Measurements from ENCODE around the gene ETV5. TPM values are rescaled to one million over a fixed set of nuclear protein-coding genes. Genes with fewer than 3 reads are reported as not detected.

ETV5 gene
- total RNA-seq, 3 donors from 2014 or later (not counting 1 experiment from before 2014, with no cell fraction given) = 3.0 to 5.3 (median 4.6) TPM

DNA sequence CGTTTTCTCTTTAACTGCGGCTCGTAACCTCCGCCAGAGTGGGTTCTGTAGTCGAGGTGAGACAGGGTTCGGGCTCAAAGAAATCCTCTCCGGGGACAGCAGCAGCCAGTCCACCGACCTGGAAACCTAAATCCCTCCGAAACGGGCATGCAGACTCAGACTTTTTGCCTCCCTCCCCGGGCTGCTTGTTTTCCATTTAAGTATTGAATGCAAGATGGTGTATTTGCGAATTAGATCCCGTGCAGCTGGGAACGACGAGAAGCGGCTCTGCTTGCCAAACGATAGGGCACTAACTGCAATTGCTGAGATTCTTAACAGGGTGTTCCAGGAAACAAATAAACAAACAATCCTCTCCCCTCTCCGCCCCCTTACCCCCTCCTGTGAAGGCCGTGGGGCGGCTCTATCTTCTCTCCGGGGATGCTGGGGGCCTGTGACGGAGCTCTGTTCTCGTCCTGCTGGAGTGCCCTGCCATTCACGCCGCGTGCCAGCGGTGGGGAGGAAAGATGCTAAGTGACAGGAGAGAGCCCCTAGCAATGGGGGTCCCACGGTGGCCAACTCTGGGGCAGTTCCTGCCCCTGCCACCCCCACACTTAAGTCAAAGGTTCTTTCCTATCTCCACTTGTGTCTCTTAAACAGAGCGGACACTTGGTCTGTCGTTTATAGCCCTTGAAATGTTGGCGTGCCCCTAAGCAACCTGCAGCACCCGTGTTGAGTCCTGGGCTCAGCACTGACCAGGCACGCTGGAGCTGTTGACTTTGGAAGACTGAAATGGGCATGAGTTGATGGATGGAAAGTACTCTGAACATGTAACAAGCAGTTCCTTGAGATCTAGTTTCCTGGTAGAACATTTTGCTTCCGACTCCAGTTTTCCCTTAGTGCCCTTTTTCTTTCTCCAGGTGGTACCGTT is 1.3 kb upstream of the ETV5 start:
- Mint-ChIP-seq H3K27me3 (ENCODE audit: low read depth in 2 of 2) (peaks cover 60 to 65% of the 10 kb centered on the region in 2 donors), H3K27ac (peak overlapping the region; percentile 88 to 92), H3K4me1 (peaks cover 39 to 41% of the 10 kb centered on the region in 2 donors), H3K36me3 (no peaks in the 10 kb centered on the region), H3K4me3 (peak overlapping the region; percentile 96), H3K9me3 (no peaks in the 10 kb centered on the region)
- Histone ChIP-seq H3K9me3 (ENCODE audit: control insufficient read depth, insufficient read depth, low read length) (no peaks in the 10 kb centered on the region), H3K36me3 (ENCODE audit: control insufficient read depth, insufficient read depth, low read length) (no peaks in the 10 kb centered on the region), H3K4me3 (ENCODE audit: low read length) (peak overlapping the region; percentile 52), H3K4me1 (ENCODE audit: control insufficient read depth, insufficient read depth, low read length) (peaks cover 32% of the 10 kb centered on the region), H3K27me3 (ENCODE audit: control insufficient read depth, insufficient read depth, low read length) (peaks cover 55% of the 10 kb centered on the region), H3K27ac (ENCODE audit: low read length) (no peak overlapping the region)
- DNase-seq (peak; percentile 22 to 33), ATAC-seq (no peak)
- TF ChIP-seq, protein P1, sequence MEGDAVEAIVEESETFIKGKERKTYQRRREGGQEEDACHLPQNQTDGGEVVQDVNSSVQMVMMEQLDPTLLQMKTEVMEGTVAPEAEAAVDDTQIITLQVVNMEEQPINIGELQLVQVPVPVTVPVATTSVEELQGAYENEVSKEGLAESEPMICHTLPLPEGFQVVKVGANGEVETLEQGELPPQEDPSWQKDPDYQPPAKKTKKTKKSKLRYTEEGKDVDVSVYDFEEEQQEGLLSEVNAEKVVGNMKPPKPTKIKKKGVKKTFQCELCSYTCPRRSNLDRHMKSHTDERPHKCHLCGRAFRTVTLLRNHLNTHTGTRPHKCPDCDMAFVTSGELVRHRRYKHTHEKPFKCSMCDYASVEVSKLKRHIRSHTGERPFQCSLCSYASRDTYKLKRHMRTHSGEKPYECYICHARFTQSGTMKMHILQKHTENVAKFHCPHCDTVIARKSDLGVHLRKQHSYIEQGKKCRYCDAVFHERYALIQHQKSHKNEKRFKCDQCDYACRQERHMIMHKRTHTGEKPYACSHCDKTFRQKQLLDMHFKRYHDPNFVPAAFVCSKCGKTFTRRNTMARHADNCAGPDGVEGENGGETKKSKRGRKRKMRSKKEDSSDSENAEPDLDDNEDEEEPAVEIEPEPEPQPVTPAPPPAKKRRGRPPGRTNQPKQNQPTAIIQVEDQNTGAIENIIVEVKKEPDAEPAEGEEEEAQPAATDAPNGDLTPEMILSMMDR (IDR thresholded peaks at IDR 0.05) = no peak
- intact Hi-C loops (cut with micrococcal nuclease) = loop anchor here (1.0 to 5.0 kb wide), 6 partner anchors 75 to 1027 kb away; partner anchors contain the start of genes DNAJB11, RPL39L, SENP2 and ST6GAL1
- WGBS (ENCODE audit: insufficient coverage) = 13% methylated on average over 35 of the region's 35 CpGs

DNA sequence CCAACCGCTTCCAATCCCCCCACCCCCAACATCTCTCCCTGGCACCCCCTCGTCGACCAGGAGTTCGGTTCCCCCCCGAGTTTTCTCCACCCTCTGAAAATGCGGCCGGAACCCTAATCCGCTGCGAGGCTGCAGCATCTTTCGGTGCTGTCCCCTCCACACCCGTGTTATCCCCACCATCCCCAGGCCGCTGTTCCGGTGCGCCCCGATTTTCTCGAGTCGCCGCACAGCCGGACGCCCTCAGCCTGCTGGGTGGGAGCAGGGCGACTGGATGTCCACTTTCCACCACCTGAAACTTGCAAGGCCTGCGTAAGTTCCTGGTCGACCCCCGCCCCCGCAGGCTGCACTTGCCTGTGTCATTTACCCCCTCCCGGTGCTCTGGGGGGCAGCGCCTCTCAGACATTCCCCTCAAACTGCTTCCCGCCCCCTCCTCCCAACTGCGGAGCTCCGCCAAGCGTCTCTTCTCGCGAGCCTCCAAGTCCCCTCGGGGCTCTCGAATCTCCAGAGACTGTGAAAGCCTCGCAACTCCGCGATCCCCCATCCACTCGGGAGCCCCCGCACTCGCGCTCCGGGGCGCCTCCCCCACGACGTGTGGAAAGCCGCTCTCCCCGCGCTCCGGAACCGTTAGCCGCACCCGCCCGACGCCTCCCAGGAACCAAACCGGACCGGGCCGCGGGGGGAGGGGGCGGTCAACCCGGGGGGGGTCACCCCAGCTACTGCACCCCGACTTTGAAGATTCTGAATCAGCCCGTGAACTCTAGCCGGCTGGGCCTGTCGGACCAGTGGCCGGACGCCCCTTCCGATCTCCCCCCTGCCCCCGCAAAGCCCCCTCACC is 566 bp downstream of the ETV5 start:
- no peaks in the 10 kb centered on the region for H3K36me3 ChIP-seq (ENCODE audit: control insufficient read depth, insufficient read depth, low read length)
- no peaks in the 10 kb centered on the region for H3K9me3 Mint-ChIP-seq
- H3K27me3 Mint-ChIP-seq (ENCODE audit: low read depth in 2 of 2) = peaks cover 49 to 51% of the 10 kb centered on the region in 2 donors
- DNase-seq (peak; percentile 33 to 37), ATAC-seq (no peak)
- H3K27ac Mint-ChIP-seq = peak overlapping the region; percentile 68 to 92
- peaks cover 39 to 41% of the 10 kb centered on the region in 2 donors for H3K4me1 Mint-ChIP-seq
- no peaks in the 10 kb centered on the region for H3K36me3 Mint-ChIP-seq
- WGBS (ENCODE audit: insufficient coverage) = under 1% methylated on average over 69 of the region's 69 CpGs
- peak overlapping the region; percentile 57 for H3K4me3 ChIP-seq (ENCODE audit: low read length)
- H3K9me3 ChIP-seq (ENCODE audit: control insufficient read depth, insufficient read depth, low read length) = no peaks in the 10 kb centered on the region
- peaks cover 32% of the 10 kb centered on the region for H3K4me1 ChIP-seq (ENCODE audit: control insufficient read depth, insufficient read depth, low read length)
- TF ChIP-seq, protein P1 (IDR thresholded peaks at IDR 0.05) = no peak
- no peak overlapping the region for H3K27ac ChIP-seq (ENCODE audit: low read length)
- peaks cover 51% of the 10 kb centered on the region for H3K27me3 ChIP-seq (ENCODE audit: control insufficient read depth, insufficient read depth, low read length)
- intact Hi-C loops (cut with micrococcal nuclease) = loop anchor here (2.0 to 5.0 kb wide), 3 partner anchors 76 to 1029 kb away; partner anchors contain the start of genes RPL39L and ST6GAL1
- H3K4me3 Mint-ChIP-seq = peak overlapping the region; percentile 96

DNA sequence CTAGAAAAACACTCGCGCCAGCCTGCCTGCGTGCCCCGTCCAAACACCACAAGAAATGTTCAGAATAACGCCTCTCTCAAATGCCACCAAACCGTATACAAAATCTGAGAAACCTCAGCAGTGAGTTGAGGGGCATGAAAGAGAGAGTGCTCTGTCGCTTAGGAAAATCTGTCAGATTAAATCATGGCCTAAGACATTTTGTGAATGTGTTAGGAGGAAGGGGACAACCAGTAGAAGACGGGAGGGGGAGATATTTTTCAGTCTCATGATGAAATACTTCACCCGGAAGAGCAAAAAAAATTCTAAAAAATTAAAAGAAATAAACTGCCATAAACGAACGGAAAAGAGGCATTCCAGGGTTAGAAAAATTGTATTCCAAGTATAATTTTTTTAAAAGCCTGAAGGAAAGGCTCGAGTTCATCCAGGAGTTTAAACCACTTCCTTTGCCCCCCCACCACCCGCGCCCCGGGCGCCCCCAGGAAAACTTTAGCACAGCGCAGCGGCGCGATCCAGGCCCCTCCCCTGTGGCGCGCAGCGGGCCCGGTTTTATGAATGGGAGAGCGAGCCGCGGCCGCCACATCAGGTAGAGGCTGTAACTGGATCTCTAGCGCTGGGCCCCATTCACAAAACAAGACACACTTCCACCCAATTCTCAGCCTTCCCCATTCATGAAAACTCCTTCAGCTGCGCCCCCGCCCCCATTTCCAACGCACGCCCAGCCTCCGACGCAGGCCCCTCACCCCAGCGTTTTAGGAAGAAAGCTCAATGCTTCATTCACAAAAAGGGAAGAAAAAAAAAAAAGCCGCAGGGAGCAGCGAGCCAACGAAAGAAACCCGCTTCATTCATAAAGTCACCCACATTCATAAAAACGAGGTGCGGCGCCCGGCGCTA is 1.4 kb downstream of the ETV5 start:
- peak; percentile 24 to 62 for DNase-seq
- H3K9me3 ChIP-seq (ENCODE audit: control insufficient read depth, insufficient read depth, low read length) = no peaks in the 10 kb centered on the region
- H3K4me1 ChIP-seq (ENCODE audit: control insufficient read depth, insufficient read depth, low read length) = peaks cover 32% of the 10 kb centered on the region
- H3K27ac Mint-ChIP-seq = peak overlapping the region; percentile 68 to 92
- intact Hi-C loops (cut with micrococcal nuclease) = loop anchor here (2.0 to 5.0 kb wide), 3 partner anchors 77 to 1030 kb away; partner anchors contain the start of genes RPL39L and ST6GAL1
- peaks cover 49 to 51% of the 10 kb centered on the region in 2 donors for H3K27me3 Mint-ChIP-seq (ENCODE audit: low read depth in 2 of 2)
- no peaks in the 10 kb centered on the region for H3K36me3 Mint-ChIP-seq
- H3K27me3 ChIP-seq (ENCODE audit: control insufficient read depth, insufficient read depth, low read length) = peaks cover 49% of the 10 kb centered on the region
- ATAC-seq = no peak
- peak overlapping the region; percentile 57 for H3K4me3 ChIP-seq (ENCODE audit: low read length)
- peaks cover 39 to 41% of the 10 kb centered on the region in 2 donors for H3K4me1 Mint-ChIP-seq
- TF ChIP-seq, protein P1 (IDR thresholded peaks at IDR 0.05) = no peak
- no peak overlapping the region for H3K27ac ChIP-seq (ENCODE audit: low read length)
- 2% methylated on average over 40 of the region's 45 CpGs for WGBS (ENCODE audit: insufficient coverage)
- no peaks in the 10 kb centered on the region for H3K9me3 Mint-ChIP-seq
- no peaks in the 10 kb centered on the region for H3K36me3 ChIP-seq (ENCODE audit: control insufficient read depth, insufficient read depth, low read length)
- peak overlapping the region; percentile 96 for H3K4me3 Mint-ChIP-seq

Measured in natural killer cell (primary cell).